SK-N-SH treated with all-trans-retinoic acid at 6 μM for 48 hours (cell line): ENCODE data around the gene EML4.
A peak's percentile ranks its signal among the peaks of the same experiment; 100 is the strongest.
"Not testable (repeated sequence)": the region's sequence is repeated elsewhere in the genome, so short reads cannot be mapped to it uniquely, and the experiment has no call there.

Experiments
- ATAC-seq: fragments of 200-7000 bp; cut with Tn5 transposase; 3 replicates; pipeline ENCODE4 v1.9.1; 2020; ENCODE audit warnings: mild to moderate bottlenecking, moderate library complexity
- ARNTL ChIP-seq: fragments of 450-650 bp; formaldehyde crosslinking; IDR thresholded peaks from 2 replicates; pipeline ENCODE4 v1.5.0; 2020; ENCODE audit warnings: low read depth, mild to moderate bottlenecking, moderate library complexity, borderline replicate concordance
- BACH2 ChIP-seq: fragments of 250-450 bp; sonication (Bioruptor Pico); IDR thresholded peaks from 2 replicates; pipeline ENCODE4 v1.9.0; 2021; ENCODE audit warnings: mild to moderate bottlenecking, borderline replicate concordance
- CSDC2 ChIP-seq: fragments of 250-450 bp; sonication (Bioruptor Pico); IDR thresholded peaks from 2 replicates; pipeline ENCODE4 v1.5.0; 2020; ENCODE audit warnings: mild to moderate bottlenecking, moderate library complexity
- ESRRG ChIP-seq: fragments of 250-450 bp; sonication (Bioruptor Pico); IDR thresholded peaks from 2 replicates; pipeline ENCODE4 v1.6.1; 2021; ENCODE audit warnings: mild to moderate bottlenecking
- GLIS3 ChIP-seq: fragments of 250-450 bp; sonication (Bioruptor Pico); IDR thresholded peaks from 2 replicates; pipeline ENCODE4 v1.5.0; 2020; ENCODE audit warnings: mild to moderate bottlenecking, moderate library complexity
- OSR1 ChIP-seq: fragments of 250-450 bp; sonication (Bioruptor Pico); IDR thresholded peaks from 2 replicates; pipeline ENCODE4 v1.8.0; 2022; ENCODE audit warnings: moderate library complexity, mild to moderate bottlenecking, inconsistent platforms
- PATZ1 ChIP-seq: fragments of 250-450 bp; sonication (Bioruptor Pico); IDR thresholded peaks from 2 replicates; pipeline ENCODE4 v1.8.0; 2020; ENCODE audit warnings: mild to moderate bottlenecking, moderate library complexity, borderline replicate concordance
- PPARA ChIP-seq: fragments of 250-450 bp; sonication (Bioruptor Pico); IDR thresholded peaks from 2 replicates; pipeline ENCODE4 v1.5.0; 2020; ENCODE audit warnings: mild to moderate bottlenecking, borderline replicate concordance
- RARB ChIP-seq: fragments of 250-450 bp; sonication (Bioruptor Pico); IDR thresholded peaks from 2 replicates; pipeline ENCODE4 v1.8.0; 2021; ENCODE audit warnings: mild to moderate bottlenecking, moderate library complexity
- TCF4 ChIP-seq: fragments of 250-450 bp; sonication (Bioruptor Pico); IDR thresholded peaks from 2 replicates; pipeline ENCODE4 v1.8.0; 2021; ENCODE audit warnings: mild to moderate bottlenecking, moderate library complexity, borderline replicate concordance
- TOX ChIP-seq: fragments of 250-450 bp; sonication (Bioruptor Pico); IDR thresholded peaks from 2 replicates; pipeline ENCODE4 v1.8.0; 2021; ENCODE audit warnings: mild to moderate bottlenecking, moderate library complexity, borderline replicate concordance
- TSHZ2 ChIP-seq: fragments of 250-450 bp; sonication (Bioruptor Pico); IDR thresholded peaks from 2 replicates; pipeline ENCODE4 v1.5.0; 2020; ENCODE audit warnings: mild to moderate bottlenecking, moderate library complexity
- ZC3H10 ChIP-seq: fragments of 250-450 bp; sonication (Bioruptor Pico); IDR thresholded peaks from 2 replicates; pipeline ENCODE4 v1.5.1; 2021; ENCODE audit warnings: mild to moderate bottlenecking, moderate library complexity
- ZFP30 ChIP-seq: fragments of 450-650 bp; formaldehyde crosslinking; IDR thresholded peaks from 2 replicates; pipeline ENCODE4 v1.5.0; 2022; ENCODE audit warnings: mild to moderate bottlenecking, moderate library complexity
- ZNF565 ChIP-seq: fragments of 450-650 bp; formaldehyde crosslinking; conservative IDR thresholded peaks from 2 replicates; pipeline ENCODE4 v1.5.0; 2020; ENCODE audit warnings: low read depth, mild to moderate bottlenecking, moderate library complexity
- ZNF70 ChIP-seq: fragments of 450-650 bp; formaldehyde crosslinking; IDR thresholded peaks from 2 replicates; pipeline ENCODE4 v1.5.0; 2020; ENCODE audit warnings: mild to moderate bottlenecking, moderate library complexity
- ZNF8 ChIP-seq: fragments of 450-650 bp; formaldehyde crosslinking; IDR thresholded peaks from 2 replicates; pipeline ENCODE4 v1.5.0; 2020; ENCODE audit warnings: mild to moderate bottlenecking, moderate library complexity
- TF ChIP-seq, protein P1 (sequence below): fragments of 250-450 bp; sonication (Bioruptor Pico); IDR thresholded peaks from 2 replicates; pipeline ENCODE4 v1.8.0; 2021; ENCODE audit warnings: low read depth, mild to moderate bottlenecking, moderate library complexity, borderline replicate concordance
- TF ChIP-seq, protein P2 (sequence below): fragments of 250-450 bp; sonication (Bioruptor Pico); IDR thresholded peaks from 2 replicates; pipeline ENCODE4 v1.5.1; 2020; ENCODE audit warnings: low read depth, mild to moderate bottlenecking, moderate library complexity
- TF ChIP-seq, protein P3 (sequence below): fragments of 250-450 bp; sonication (Bioruptor Pico); IDR thresholded peaks from 2 replicates; pipeline ENCODE4 v1.5.1; 2021; ENCODE audit warnings: mild to moderate bottlenecking, moderate library complexity

Gene EML4

GRCh38 chr2:42270757-42271156, 101.6 kb downstream of the EML4 start:
- TF ChIP-seq ARNTL (CRISPR knock-in tag): no peak
- TF ChIP-seq ZC3H10 (CRISPR knock-in tag): no peak
- TF ChIP-seq BACH2 (CRISPR knock-in tag): no peak
- TF ChIP-seq, protein P1, sequence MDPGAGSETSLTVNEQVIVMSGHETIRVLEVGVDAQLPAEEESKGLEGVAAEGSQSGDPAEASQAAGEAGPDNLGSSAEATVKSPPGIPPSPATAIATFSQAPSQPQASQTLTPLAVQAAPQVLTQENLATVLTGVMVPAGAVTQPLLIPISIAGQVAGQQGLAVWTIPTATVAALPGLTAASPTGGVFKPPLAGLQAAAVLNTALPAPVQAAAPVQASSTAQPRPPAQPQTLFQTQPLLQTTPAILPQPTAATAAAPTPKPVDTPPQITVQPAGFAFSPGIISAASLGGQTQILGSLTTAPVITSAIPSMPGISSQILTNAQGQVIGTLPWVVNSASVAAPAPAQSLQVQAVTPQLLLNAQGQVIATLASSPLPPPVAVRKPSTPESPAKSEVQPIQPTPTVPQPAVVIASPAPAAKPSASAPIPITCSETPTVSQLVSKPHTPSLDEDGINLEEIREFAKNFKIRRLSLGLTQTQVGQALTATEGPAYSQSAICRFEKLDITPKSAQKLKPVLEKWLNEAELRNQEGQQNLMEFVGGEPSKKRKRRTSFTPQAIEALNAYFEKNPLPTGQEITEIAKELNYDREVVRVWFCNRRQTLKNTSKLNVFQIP (CRISPR knock-in tag): no peak
- TF ChIP-seq, protein P2, sequence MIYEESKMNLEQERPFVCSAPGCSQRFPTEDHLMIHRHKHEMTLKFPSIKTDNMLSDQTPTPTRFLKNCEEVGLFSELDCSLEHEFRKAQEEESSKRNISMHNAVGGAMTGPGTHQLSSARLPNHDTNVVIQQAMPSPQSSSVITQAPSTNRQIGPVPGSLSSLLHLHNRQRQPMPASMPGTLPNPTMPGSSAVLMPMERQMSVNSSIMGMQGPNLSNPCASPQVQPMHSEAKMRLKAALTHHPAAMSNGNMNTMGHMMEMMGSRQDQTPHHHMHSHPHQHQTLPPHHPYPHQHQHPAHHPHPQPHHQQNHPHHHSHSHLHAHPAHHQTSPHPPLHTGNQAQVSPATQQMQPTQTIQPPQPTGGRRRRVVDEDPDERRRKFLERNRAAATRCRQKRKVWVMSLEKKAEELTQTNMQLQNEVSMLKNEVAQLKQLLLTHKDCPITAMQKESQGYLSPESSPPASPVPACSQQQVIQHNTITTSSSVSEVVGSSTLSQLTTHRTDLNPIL: no peak
- TF ChIP-seq GLIS3 (CRISPR knock-in tag): no peak
- TF ChIP-seq ZNF8: no peak
- no peak for TF ChIP-seq ZNF70 (CRISPR knock-in tag)
- no peak for TF ChIP-seq CSDC2 (CRISPR knock-in tag)
- TF ChIP-seq, protein P3, sequence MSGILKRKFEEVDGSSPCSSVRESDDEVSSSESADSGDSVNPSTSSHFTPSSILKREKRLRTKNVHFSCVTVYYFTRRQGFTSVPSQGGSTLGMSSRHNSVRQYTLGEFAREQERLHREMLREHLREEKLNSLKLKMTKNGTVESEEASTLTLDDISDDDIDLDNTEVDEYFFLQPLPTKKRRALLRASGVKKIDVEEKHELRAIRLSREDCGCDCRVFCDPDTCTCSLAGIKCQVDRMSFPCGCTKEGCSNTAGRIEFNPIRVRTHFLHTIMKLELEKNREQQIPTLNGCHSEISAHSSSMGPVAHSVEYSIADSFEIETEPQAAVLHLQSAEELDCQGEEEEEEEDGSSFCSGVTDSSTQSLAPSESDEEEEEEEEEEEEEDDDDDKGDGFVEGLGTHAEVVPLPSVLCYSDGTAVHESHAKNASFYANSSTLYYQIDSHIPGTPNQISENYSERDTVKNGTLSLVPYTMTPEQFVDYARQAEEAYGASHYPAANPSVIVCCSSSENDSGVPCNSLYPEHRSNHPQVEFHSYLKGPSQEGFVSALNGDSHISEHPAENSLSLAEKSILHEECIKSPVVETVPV (CRISPR knock-in tag): no peak
- no peak for TF ChIP-seq TOX (CRISPR knock-in tag)
- no peak for TF ChIP-seq ZFP30
- no peak for TF ChIP-seq TSHZ2 (CRISPR knock-in tag)
- TF ChIP-seq PATZ1 (CRISPR knock-in tag): no peak
- TF ChIP-seq PPARA (CRISPR knock-in tag): no peak
- no peak for TF ChIP-seq ZNF565 (CRISPR knock-in tag)
- ATAC-seq: no peak

DNA sequence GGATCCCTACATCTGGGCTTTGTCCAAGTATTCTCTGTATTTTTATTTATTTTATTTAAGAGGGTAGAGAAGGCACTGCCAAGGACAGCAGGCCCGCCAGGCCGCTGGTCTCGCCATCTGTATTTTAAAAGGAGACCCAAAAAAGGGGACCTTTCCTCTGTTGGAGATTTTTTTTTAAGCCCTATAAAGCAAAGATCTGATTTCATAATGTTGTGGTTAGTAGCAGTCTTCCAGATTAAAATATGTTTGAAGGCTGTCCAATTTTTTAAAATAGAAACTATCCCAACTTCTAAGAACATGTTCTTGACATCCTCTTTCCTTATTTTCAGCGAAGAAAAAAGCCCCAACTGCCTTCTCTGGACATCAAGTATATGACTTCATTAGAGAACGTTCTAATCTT, 102.1 kb downstream of the EML4 start:
- ATAC-seq: not testable (repeated sequence)

DNA sequence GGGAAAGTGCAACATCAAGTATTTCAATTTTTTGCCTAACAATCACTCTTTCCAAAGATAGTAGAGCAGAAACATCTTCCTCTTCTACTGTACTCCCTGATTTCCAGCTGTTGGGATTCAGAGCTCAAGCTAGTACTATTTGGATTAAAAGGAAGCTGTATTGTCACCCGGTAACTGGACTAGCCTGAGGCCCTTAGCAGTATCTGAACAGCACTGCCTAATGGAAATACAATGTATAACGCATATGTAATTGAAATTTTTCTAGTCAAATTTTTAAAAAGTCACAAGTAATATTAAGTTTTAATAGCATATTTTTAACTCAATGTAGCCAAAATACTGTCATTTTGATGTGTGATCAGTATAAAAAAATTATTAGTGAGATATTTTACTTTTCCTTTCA, 105.7 kb downstream of the EML4 start:
- ATAC-seq: peak; percentile 69

More for the DNA sequence above, 105.7 kb downstream of the EML4 start:
- TF ChIP-seq ZFP30 (no peak), TCF4 (CRISPR knock-in tag) (no peak), ESRRG (CRISPR knock-in tag) (no peak), PPARA (CRISPR knock-in tag) (no peak), ARNTL (CRISPR knock-in tag) (no peak), ZNF70 (CRISPR knock-in tag) (no peak), PATZ1 (CRISPR knock-in tag) (no peak), OSR1 (CRISPR knock-in tag) (no peak), RARB (CRISPR knock-in tag) (no peak), TOX (CRISPR knock-in tag) (no peak), CSDC2 (CRISPR knock-in tag) (no peak), ZNF565 (CRISPR knock-in tag) (no peak)
- TF ChIP-seq, protein P3 (CRISPR knock-in tag): no peak
- TF ChIP-seq, all 23 proteins: peak for 0
